ENCODE results near the gene FSTL4.
"Not testable (repeated sequence)": the region's sequence is repeated elsewhere in the genome, so short reads cannot be mapped to it uniquely, and the experiment has no call there.

FSTL4 gene

GRCh38 chr5:133398646-133399101 is 213.7 kb downstream of the FSTL4 start:
- TF ChIP-seq CTCF (IDR thresholded peaks at IDR 0.05; ENCODE audit: insufficient read depth, low read length, missing control alignments): no peak
- no peak overlapping the region for H3K4me3 ChIP-seq (ENCODE audit: low read depth, low read length)
- POLR2A ChIA-PET: no interaction called here
- CTCF ChIA-PET: no interaction called here
- no peak for DNase-seq (ENCODE audit: low read depth, low spot score)

- no peak for TF ChIP-seq CTCF (IDR thresholded peaks at IDR 0.05; ENCODE audit: insufficient read depth, low read length, missing control alignments)
- DNase-seq (ENCODE audit: low read depth, low spot score): no peak
- no peak overlapping the region for H3K4me3 ChIP-seq (ENCODE audit: low read depth, low read length)
- POLR2A ChIA-PET: no interaction called here
- CTCF ChIA-PET: no interaction called here
These were observed 214.2 kb downstream of the FSTL4 start for GRCh38 chr5:133397990-133398645.

- H3K4me3 ChIP-seq (ENCODE audit: low read depth, low read length): no peak overlapping the region
- ChIA-PET POLR2A (no interaction called here), CTCF (interaction anchor here (1.3 kb wide), 1 partner anchor 26 kb away, joined by 4 read pairs; no protein-coding TSS in a partner anchor)
- no peak for TF ChIP-seq CTCF (IDR thresholded peaks at IDR 0.05; ENCODE audit: insufficient read depth, low read length, missing control alignments)
- no peak for DNase-seq (ENCODE audit: low read depth, low spot score)
These were observed 215.0 kb downstream of the FSTL4 start for GRCh38 chr5:133397348-133397747.

GRCh38 chr5:133396814-133397213 is 215.5 kb downstream of the FSTL4 start:
- TF ChIP-seq CTCF (IDR thresholded peaks at IDR 0.05; ENCODE audit: insufficient read depth, low read length, missing control alignments): no peak
- DNase-seq (ENCODE audit: low read depth, low spot score): no peak
- ChIA-PET CTCF (interaction anchor here (1.3 kb wide), 1 partner anchor 27 kb away, joined by 4 read pairs; no protein-coding TSS in a partner anchor), POLR2A (no interaction called here)
- no peak overlapping the region for H3K4me3 ChIP-seq (ENCODE audit: low read depth, low read length)

- POLR2A ChIA-PET: no interaction called here
- no peak for TF ChIP-seq CTCF (IDR thresholded peaks at IDR 0.05; ENCODE audit: insufficient read depth, low read length, missing control alignments)
- CTCF ChIA-PET: interaction anchor here (0.7 to 1.3 kb wide), 2 partner anchors 25 to 27 kb away, joined by 3 to 4 read pairs; no protein-coding TSS in a partner anchor
- no peak for DNase-seq (ENCODE audit: low read depth, low spot score)
- no peak overlapping the region for H3K4me3 ChIP-seq (ENCODE audit: low read depth, low read length)
These were observed 216.1 kb downstream of the FSTL4 start for GRCh38 chr5:133396187-133396741.

- CTCF ChIA-PET; POLR2A ChIA-PET; H3K4me3 ChIP-seq (ENCODE audit: low read depth, low read length); DNase-seq (ENCODE audit: low read depth, low spot score): not testable (repeated sequence)
These were observed 217.1 kb downstream of the FSTL4 start for GRCh38 chr5:133395207-133395606.

DNA sequence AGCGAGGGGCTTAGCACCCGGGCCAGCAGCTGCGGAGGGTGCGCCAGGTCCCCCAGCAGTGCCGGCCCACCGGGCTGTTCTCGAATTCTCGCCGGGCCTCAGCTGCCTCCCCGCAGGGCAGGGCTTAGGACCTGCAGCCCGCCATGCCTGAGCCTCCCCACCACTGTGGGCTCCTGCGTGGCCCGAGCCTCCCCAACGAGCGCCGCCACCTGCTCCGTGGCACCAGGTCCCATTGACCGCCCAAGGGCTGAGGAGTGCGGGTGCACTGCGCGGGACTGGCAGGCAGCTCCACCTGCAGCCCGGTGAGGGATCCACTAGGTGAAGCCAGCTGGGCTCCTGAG is 217.9 kb downstream of the FSTL4 start:
- H3K4me3 ChIP-seq (ENCODE audit: low read depth, low read length); DNase-seq (ENCODE audit: low read depth, low spot score); POLR2A ChIA-PET; CTCF ChIA-PET: not testable (repeated sequence)
